ENCODE data around the gene PEMT.

GRCh38 chr17:17510456-17511292, 80.8 kb downstream of the PEMT start:
- no peak for TF ChIP-seq POLR2A (IDR thresholded peaks at IDR 0.05; ENCODE audit: low read depth, low read length)
- TF ChIP-seq CTCF (conservative IDR thresholded peaks at IDR 0.05; ENCODE audit: low read depth, low read length) = no peak
- no peak for TF ChIP-seq RCOR1 (IDR thresholded peaks at IDR 0.05; ENCODE audit: insufficient replicate concordance, low read length)
- TF ChIP-seq ELK1 (IDR thresholded peaks at IDR 0.05; ENCODE audit: borderline replicate concordance, low read depth, low read length) = no peak
- no peak for TF ChIP-seq NFE2L2 (IDR thresholded peaks at IDR 0.05; ENCODE audit: low read depth, low read length)
- TF ChIP-seq USF2 (IDR thresholded peaks at IDR 0.05; ENCODE audit: low read depth, low read length) = no peak
- no peak for TF ChIP-seq CEBPB (IDR thresholded peaks at IDR 0.05; ENCODE audit: low read depth, low read length)
- no peak for TF ChIP-seq RFX5 (IDR thresholded peaks at IDR 0.05; ENCODE audit: low read depth, low read length)
- no peak for TF ChIP-seq BHLHE40 (IDR thresholded peaks at IDR 0.05; ENCODE audit: low read depth, low read length)
- no peak for TF ChIP-seq CHD1 (IDR thresholded peaks at IDR 0.05; ENCODE audit: low read depth, low read length)

Data from IMR-90 (cell line).